Stimulated activated CD4-positive, alpha-beta T cell treated with anti-CD3 and anti-CD28 coated beads, Interleukin-2, amount 100 ng/mL, for 24 hours (primary cell): ENCODE measurements around the gene ADK.
"Not testable (repeated sequence)": the region's sequence is repeated elsewhere in the genome, so short reads cannot be mapped to it uniquely, and the experiment has no call there.

Source experiments
- DNase-seq, 2 donors: peaks; one replicate each; pipeline ENCODE4 v3.0.0-alpha.2; 2020

The ADK gene

GRCh38 chr10:74502963-74503608 lies 352.1 kb downstream of the ADK start:
- DNase-seq, result no peak

- DNase-seq, result no peak
Measured at GRCh38 chr10:74507951-74508350, 356.9 kb downstream of the ADK start.

GRCh38 chr10:74510594-74510993 lies 359.6 kb downstream of the ADK start:
- no peak for DNase-seq

- DNase-seq, result no peak
Measured at GRCh38 chr10:74511051-74511450, 360.0 kb downstream of the ADK start.

- DNase-seq, result no peak
Measured at GRCh38 chr10:74514322-74514721, 363.3 kb downstream of the ADK start.

- DNase-seq, result no peak
Measured at GRCh38 chr10:74518061-74518460, 367.0 kb downstream of the ADK start.

- DNase-seq, result no peak
Measured at GRCh38 chr10:74521526-74521925, 370.5 kb downstream of the ADK start.

GRCh38 chr10:74523199-74523598 lies 372.2 kb downstream of the ADK start:
- DNase-seq, result no peak

- no peak for DNase-seq
Measured at GRCh38 chr10:74525885-74526284, 374.9 kb downstream of the ADK start.

GRCh38 chr10:74527611-74528010 lies 376.6 kb downstream of the ADK start:
- DNase-seq, result not testable (repeated sequence)

GRCh38 chr10:74529205-74529604 lies 378.2 kb downstream of the ADK start:
- DNase-seq, result no peak

- no peak for DNase-seq
Measured at GRCh38 chr10:74530981-74531380, 380.0 kb downstream of the ADK start.

GRCh38 chr10:74539317-74539716 lies 388.3 kb downstream of the ADK start:
- DNase-seq, result no peak

GRCh38 chr10:74541375-74541774 lies 390.4 kb downstream of the ADK start:
- DNase-seq, result no peak

- no peak for DNase-seq
Measured at GRCh38 chr10:74542077-74542476, 391.1 kb downstream of the ADK start.

GRCh38 chr10:74543276-74543675 lies 392.3 kb downstream of the ADK start:
- DNase-seq, result no peak

- DNase-seq, result no peak
Measured at GRCh38 chr10:74544106-74544505, 393.1 kb downstream of the ADK start.

- no peak for DNase-seq
Measured at GRCh38 chr10:74548676-74549075, 397.7 kb downstream of the ADK start.

GRCh38 chr10:74556072-74556705 lies 405.2 kb downstream of the ADK start:
- no peak for DNase-seq

- no peak for DNase-seq
Measured at GRCh38 chr10:74557098-74557497, 406.1 kb downstream of the ADK start.

GRCh38 chr10:74558403-74558802 lies 407.4 kb downstream of the ADK start:
- no peak for DNase-seq

- no peak for DNase-seq
Measured at GRCh38 chr10:74558897-74559296, 407.9 kb downstream of the ADK start.

GRCh38 chr10:74568896-74569295 lies 417.9 kb downstream of the ADK start:
- DNase-seq, result not testable (repeated sequence)

GRCh38 chr10:74573497-74573896 lies 422.5 kb downstream of the ADK start:
- not testable (repeated sequence) for DNase-seq

GRCh38 chr10:74575191-74575720 lies 424.2 kb downstream of the ADK start:
- DNase-seq, result no peak
